Measurements from ENCODE around the gene DPP8. TPM values are rescaled to one million over a fixed set of nuclear protein-coding genes. Genes with fewer than 3 reads are reported as not detected.

The DPP8 gene
- total and polyA plus RNA-seq, 2 donors (not counting 3 experiments of a cell fraction or from before 2014, with no cell fraction given): 12.1 to 35.3 TPM

DNA sequence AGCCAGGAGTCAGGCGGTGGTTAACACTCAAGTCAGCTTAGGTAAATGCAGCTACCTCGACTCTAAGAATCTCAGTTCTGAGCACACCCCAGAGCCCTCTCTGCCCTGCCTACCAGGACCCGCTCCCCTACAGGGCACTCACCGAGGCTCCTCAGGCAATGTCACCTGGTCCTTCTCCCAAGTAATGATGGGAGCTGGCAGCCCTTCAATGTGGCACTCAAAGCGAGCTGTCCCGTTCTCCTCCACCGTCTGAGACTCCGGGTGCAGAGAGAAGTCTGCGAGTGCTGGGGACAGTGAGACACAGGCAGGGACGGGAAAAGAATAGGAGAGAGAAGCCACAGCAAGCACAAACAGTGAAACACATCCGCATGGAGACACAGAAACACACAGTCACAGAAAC is 107.5 kb downstream of the DPP8 start:
- no peaks in the 10 kb centered on the region for H4K20me1 ChIP-seq (replicated peaks; ENCODE audit: control insufficient read depth, extremely low read depth, insufficient read depth, low read length)
- H2AFZ ChIP-seq (ENCODE audit: low read depth, low read length): no peak overlapping the region
- CTCF ChIA-PET: interaction anchor here (3.1 kb wide), 1 partner anchor 10 kb away, joined by 18 read pairs; no protein-coding TSS in a partner anchor
- no peak overlapping the region for H3K4me3 ChIP-seq (replicated peaks in 1 of 3; ENCODE audit: insufficient read depth in 1 of 3, low read depth in 1 of 3, low read length in 3 of 3)
- H3K27ac ChIP-seq (ENCODE audit: insufficient read depth, low read depth, low read length): no peak overlapping the region
- no peak for FAIRE-seq
- H3K9me1 ChIP-seq (replicated peaks; ENCODE audit: control insufficient read depth, extremely low read depth, insufficient read depth, low read length): no peaks in the 10 kb centered on the region
- POLR2A ChIA-PET: no interaction called here
- intact Hi-C loops (cut with micrococcal nuclease): no loop called here
- H3K9ac ChIP-seq (replicated peaks; ENCODE audit: extremely low read depth, insufficient read depth, low read length): no peak overlapping the region
- H3K36me3 ChIP-seq (ENCODE audit: control insufficient read depth in 2 of 2, extremely low read depth in 1 of 2, insufficient read depth in 2 of 2, low read length in 2 of 2): no peaks in the 10 kb centered on the region
- no peaks in the 10 kb centered on the region for H3K79me2 ChIP-seq (ENCODE audit: control insufficient read depth, insufficient read depth, low read length)
- H3K9me3 ChIP-seq (replicated peaks; ENCODE audit: control insufficient read depth, insufficient read depth, low read length): no peaks in the 10 kb centered on the region
- H3K4me2 ChIP-seq (ENCODE audit: insufficient read depth, low read length): no peak overlapping the region
- peaks cover 5 to 21% of the 10 kb centered on the region in 2 experiments for H3K27me3 ChIP-seq (ENCODE audit: control insufficient read depth in 2 of 2, insufficient read depth in 2 of 2, low read length in 2 of 2)
- DNase-seq (ENCODE audit: low read depth, low spot score): no peak
- H3K4me1 ChIP-seq (ENCODE audit: control insufficient read depth, extremely low read depth, insufficient read depth, low read length): no peaks in the 10 kb centered on the region
- dilution Hi-C loops (cut with MboI; ENCODE audit: extremely low pct_ligation_motif_present, low sequenced_read_pairs): no loop called here
- TF ChIP-seq JUN (IDR thresholded peaks at IDR 0.05; ENCODE audit: borderline replicate concordance, insufficient read depth, insufficient read length, low read depth) (no peak), MYC (IDR thresholded peaks at IDR 0.05; ENCODE audit: low read depth, low read length) (no peak), FOS (IDR thresholded peaks at IDR 0.05; ENCODE audit: borderline replicate concordance, insufficient read depth, low read length) (no peak)
- TF ChIP-seq, protein P1, sequence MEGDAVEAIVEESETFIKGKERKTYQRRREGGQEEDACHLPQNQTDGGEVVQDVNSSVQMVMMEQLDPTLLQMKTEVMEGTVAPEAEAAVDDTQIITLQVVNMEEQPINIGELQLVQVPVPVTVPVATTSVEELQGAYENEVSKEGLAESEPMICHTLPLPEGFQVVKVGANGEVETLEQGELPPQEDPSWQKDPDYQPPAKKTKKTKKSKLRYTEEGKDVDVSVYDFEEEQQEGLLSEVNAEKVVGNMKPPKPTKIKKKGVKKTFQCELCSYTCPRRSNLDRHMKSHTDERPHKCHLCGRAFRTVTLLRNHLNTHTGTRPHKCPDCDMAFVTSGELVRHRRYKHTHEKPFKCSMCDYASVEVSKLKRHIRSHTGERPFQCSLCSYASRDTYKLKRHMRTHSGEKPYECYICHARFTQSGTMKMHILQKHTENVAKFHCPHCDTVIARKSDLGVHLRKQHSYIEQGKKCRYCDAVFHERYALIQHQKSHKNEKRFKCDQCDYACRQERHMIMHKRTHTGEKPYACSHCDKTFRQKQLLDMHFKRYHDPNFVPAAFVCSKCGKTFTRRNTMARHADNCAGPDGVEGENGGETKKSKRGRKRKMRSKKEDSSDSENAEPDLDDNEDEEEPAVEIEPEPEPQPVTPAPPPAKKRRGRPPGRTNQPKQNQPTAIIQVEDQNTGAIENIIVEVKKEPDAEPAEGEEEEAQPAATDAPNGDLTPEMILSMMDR (IDR thresholded peaks at IDR 0.05; ENCODE audit: extremely low read depth in 1 of 2, insufficient read depth in 1 of 2, low read depth in 1 of 2, low read length in 2 of 2): no peak
- BruUV-seq (replicated peaks): no TSS peak

DNA sequence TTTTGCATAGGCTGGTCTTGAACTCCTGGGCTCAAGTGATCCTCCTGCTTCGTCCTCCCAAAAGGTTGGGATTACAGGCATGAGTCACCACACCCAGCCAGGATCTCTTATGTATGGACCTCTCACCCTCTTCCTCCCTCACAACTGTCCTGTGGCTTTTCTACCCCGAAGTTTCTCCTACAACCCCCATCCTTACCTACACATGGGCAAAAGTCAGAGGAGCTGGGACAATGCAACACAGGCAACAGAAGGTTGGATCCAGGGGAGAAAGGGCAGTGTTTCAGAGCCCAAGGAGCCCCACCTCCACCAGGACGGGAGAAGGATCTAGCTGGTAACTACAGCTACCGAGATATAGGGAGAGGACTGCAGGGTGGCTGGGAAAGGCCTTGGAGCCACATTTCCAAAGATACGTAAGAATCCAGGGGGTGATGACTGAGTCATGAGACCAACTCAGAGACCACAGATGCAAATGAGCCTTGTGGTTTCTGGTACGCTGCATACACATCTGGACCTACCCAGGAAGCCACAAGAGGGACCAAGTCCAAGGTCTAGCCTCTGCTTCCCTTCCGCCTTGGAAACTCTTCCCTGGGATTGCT is 108.4 kb downstream of the DPP8 start:
- ChIA-PET POLR2A (no interaction called here), CTCF (interaction anchor here (3.1 kb wide), 1 partner anchor 9 kb away, joined by 18 read pairs; no protein-coding TSS in a partner anchor)
- Histone ChIP-seq H3K36me3 (ENCODE audit: control insufficient read depth in 2 of 2, extremely low read depth in 1 of 2, insufficient read depth in 2 of 2, low read length in 2 of 2) (no peaks in the 10 kb centered on the region), H3K27me3 (ENCODE audit: control insufficient read depth in 2 of 2, insufficient read depth in 2 of 2, low read length in 2 of 2) (peaks cover 2 to 21% of the 10 kb centered on the region in 2 experiments), H3K79me2 (ENCODE audit: control insufficient read depth, insufficient read depth, low read length) (no peaks in the 10 kb centered on the region), H4K20me1 (replicated peaks; ENCODE audit: control insufficient read depth, extremely low read depth, insufficient read depth, low read length) (no peaks in the 10 kb centered on the region), H3K9me3 (replicated peaks; ENCODE audit: control insufficient read depth, insufficient read depth, low read length) (no peaks in the 10 kb centered on the region), H3K4me3 (replicated peaks in 1 of 3; ENCODE audit: insufficient read depth in 1 of 3, low read depth in 1 of 3, low read length in 3 of 3) (no peak overlapping the region), H2AFZ (ENCODE audit: low read depth, low read length) (no peak overlapping the region), H3K9ac (replicated peaks; ENCODE audit: extremely low read depth, insufficient read depth, low read length) (no peak overlapping the region), H3K4me1 (ENCODE audit: control insufficient read depth, extremely low read depth, insufficient read depth, low read length) (no peaks in the 10 kb centered on the region), H3K4me2 (ENCODE audit: insufficient read depth, low read length) (no peak overlapping the region), H3K27ac (ENCODE audit: insufficient read depth, low read depth, low read length) (no peak overlapping the region), H3K9me1 (replicated peaks; ENCODE audit: control insufficient read depth, extremely low read depth, insufficient read depth, low read length) (no peaks in the 10 kb centered on the region)
- dilution Hi-C loops (cut with MboI; ENCODE audit: extremely low pct_ligation_motif_present, low sequenced_read_pairs) (no loop called here), intact Hi-C loops (cut with micrococcal nuclease) (no loop called here)
- no peak for TF ChIP-seq POLR2A (IDR thresholded peaks at IDR 0.05; ENCODE audit: low read depth, low read length)
- no peak for TF ChIP-seq POLR2AphosphoS5 (IDR thresholded peaks at IDR 0.05; ENCODE audit: insufficient read depth, low read depth, low read length)
- no peak for TF ChIP-seq FOS (IDR thresholded peaks at IDR 0.05; ENCODE audit: borderline replicate concordance, insufficient read depth, low read length)
- no peak for DNase-seq (ENCODE audit: low read depth, low spot score)
- BruUV-seq (replicated peaks): no TSS peak
- FAIRE-seq: no peak

Measured in endothelial cell of umbilical vein (primary cell).